WI38 (cell line): Measurements from ENCODE around the gene ENKUR.
A peak's percentile ranks its signal among the peaks of the same experiment; 100 is the strongest.

Experiments used
- H3K4me3 ChIP-seq: 2 replicates; pipeline ENCODE4 v1.5.1; 2011; ENCODE audit warnings: low read depth, mild to moderate bottlenecking, control low read depth, low read length
- CTCF ChIP-seq: IDR thresholded peaks from 2 replicates; pipeline ENCODE4 v1.5.1; 2012; ENCODE audit warnings: low read depth, mild to moderate bottlenecking, control low read depth, low read length

Gene ENKUR

GRCh38 chr10:24965051-24965450 is 50.9 kb downstream of the ENKUR start:
- no peak for TF ChIP-seq CTCF
- no peak overlapping the region for H3K4me3 ChIP-seq

GRCh38 chr10:24963521-24964041 is 52.4 kb downstream of the ENKUR start:
- no peak overlapping the region for H3K4me3 ChIP-seq
- TF ChIP-seq CTCF: no peak

GRCh38 chr10:24962995-24963394 is 53.0 kb downstream of the ENKUR start:
- H3K4me3 ChIP-seq: no peak overlapping the region

GRCh38 chr10:24961582-24961981 is 54.4 kb downstream of the ENKUR start:
- no peak overlapping the region for H3K4me3 ChIP-seq
- no peak for TF ChIP-seq CTCF

More at GRCh38 chr10:24962995-24963394, 53.0 kb downstream of the ENKUR start:
- no peak for TF ChIP-seq CTCF

- H3K4me3 ChIP-seq: no peak overlapping the region
These were observed 56.6 kb downstream of the ENKUR start for GRCh38 chr10:24959382-24959730.

GRCh38 chr10:24958721-24959381 is 57.1 kb downstream of the ENKUR start:
- H3K4me3 ChIP-seq: no peak overlapping the region
- no peak for TF ChIP-seq CTCF

More at GRCh38 chr10:24959382-24959730, 56.6 kb downstream of the ENKUR start:
- no peak for TF ChIP-seq CTCF

GRCh38 chr10:24958091-24958720 is 57.8 kb downstream of the ENKUR start:
- no peak overlapping the region for H3K4me3 ChIP-seq
- no peak for TF ChIP-seq CTCF

- 0 out of 2 replicates have a peak overlapping the region, but pooled peaks have one; percentile 1 for H3K4me3 ChIP-seq
These were observed 58.3 kb downstream of the ENKUR start for GRCh38 chr10:24957624-24958051.
